GM18873 (cell line): ENCODE data around the gene PPP1R18.

Source experiments
- ATAC-seq: cut with Tn5 transposase; IDR thresholded peaks from one replicate; pipeline ENCODE4 v1.9.1; 2021; ENCODE audit warnings: mild to moderate bottlenecking, moderate library complexity, moderate number of reproducible peaks; ENCODE audit not compliant: unreplicated experiment, low FRiP score

PPP1R18 gene

GRCh38 chr6:30689022-30689865 is 2.8 kb upstream of the PPP1R18 start:
- no peak for ATAC-seq

GRCh38 chr6:30688569-30688968 is 2.1 kb upstream of the PPP1R18 start:
- ATAC-seq: no peak

GRCh38 chr6:30687659-30688431 is 1.4 kb upstream of the PPP1R18 start:
- ATAC-seq: no peak

- peak; percentile 36 for ATAC-seq
These were observed 638 bp upstream of the PPP1R18 start for GRCh38 chr6:30686908-30687658.

GRCh38 chr6:30685157-30686008 is 1.1 kb downstream of the PPP1R18 start:
- ATAC-seq: no peak

- no peak for ATAC-seq
These were observed 1.9 kb downstream of the PPP1R18 start for GRCh38 chr6:30684386-30685156.

- ATAC-seq: no peak
These were observed 2.5 kb downstream of the PPP1R18 start for GRCh38 chr6:30683980-30684338.

- ATAC-seq: no peak
These were observed 3.1 kb downstream of the PPP1R18 start for GRCh38 chr6:30683183-30683979.

GRCh38 chr6:30682143-30683117 is 4.0 kb downstream of the PPP1R18 start:
- ATAC-seq: peak; percentile 37

GRCh38 chr6:30681766-30682142 is 4.7 kb downstream of the PPP1R18 start:
- ATAC-seq: no peak

GRCh38 chr6:30679765-30680535 is 6.5 kb downstream of the PPP1R18 start:
- ATAC-seq: no peak

- ATAC-seq: no peak
These were observed 7.3 kb downstream of the PPP1R18 start for GRCh38 chr6:30678964-30679726.

GRCh38 chr6:30676660-30677285 is 9.7 kb downstream of the PPP1R18 start:
- ATAC-seq: no peak

- ATAC-seq: peak; percentile 65
These were observed 13.8 kb downstream of the PPP1R18 start, which contains the start of gene DHX16 for GRCh38 chr6:30672445-30673253. TSS of gene DHX16 (minus strand) at chr6:30673006. CDS start at chr6:30672841, 165 bp downstream.
